Upper lobe of left lung (tissue), 4 donors: ENCODE measurements around the gene TBX15.

Experiments
- CTCF ChIP-seq, 6 experiments: fragments of 450-650 bp in 4 of 6; fragments of 200-600 bp in 2 of 6; sonication (generic) in 2 of 6; IDR thresholded peaks; one replicate each; pipeline ENCODE4 v1.5.1; 2016 to 2019; ENCODE audit warnings: antibody characterized with exemption in 6 of 6
- POLR2AphosphoS5 ChIP-seq, 2 donors: sonication (generic); formaldehyde crosslinking; IDR thresholded peaks; one replicate each; pipeline ENCODE4 v1.5.1; 2017; ENCODE audit warnings: antibody characterized with exemption in 2 of 2

GRCh38 chr1:118947790-118948189 lies 40.4 kb downstream of the TBX15 start:
- TF ChIP-seq CTCF (IDR thresholded peaks at IDR 0.05) (no peak), POLR2AphosphoS5 (IDR thresholded peaks at IDR 0.05) (no peak)
